ENCODE data around the gene ZNF391.

Gene ZNF391

GRCh38 chr6:27388293-27389197, at the start of gene ZNF391:
Gene ZNF391, plus strand, starts transcription at chr6:27388759. Its CDS starts 11,612 bp downstream, at chr6:27400371.
- peak; percentile 59; the same call in 1 of the 2 replicates for TF ChIP-seq USF1 (IDR thresholded peaks at IDR 0.05)
- no peak for TF ChIP-seq RAD21 (IDR thresholded peaks at IDR 0.05; ENCODE audit: low read depth)
- peak; percentile 67; the same call in 1 of the 2 replicates for TF ChIP-seq YY1 (IDR thresholded peaks at IDR 0.05; ENCODE audit: low read depth)
- TF ChIP-seq REST (IDR thresholded peaks at IDR 0.05; ENCODE audit: low read depth), result no peak
- TF ChIP-seq TCF12 (IDR thresholded peaks at IDR 0.05; ENCODE audit: low read depth), result peak; percentile 60; the same call in 1 of the 2 replicates
- TF ChIP-seq TEAD4 (IDR thresholded peaks at IDR 0.05), result no peak; the same call in none of the 2 replicates
- TF ChIP-seq MAX (IDR thresholded peaks at IDR 0.05), result peak; percentile 78
- TF ChIP-seq ZBTB7A (IDR thresholded peaks at IDR 0.05; ENCODE audit: low read depth), result peak; percentile 45
- TF ChIP-seq EP300 (IDR thresholded peaks at IDR 0.05; ENCODE audit: borderline replicate concordance), result no peak
- TF ChIP-seq NFIC (IDR thresholded peaks at IDR 0.05), result peak; percentile 46
- 0 out of 2 replicates have a peak, but pooled peaks have one; percentile 34 for TF ChIP-seq CEBPB (IDR thresholded peaks at IDR 0.05)
- peak; percentile 95 for TF ChIP-seq TAF1 (IDR thresholded peaks at IDR 0.05; ENCODE audit: low read depth)
- TF ChIP-seq CREB1 (IDR thresholded peaks at IDR 0.05; ENCODE audit: low read depth), result no peak
- TF ChIP-seq EGR1 (IDR thresholded peaks at IDR 0.05), result no peak
- TF ChIP-seq FOXM1 (IDR thresholded peaks at IDR 0.05; ENCODE audit: borderline replicate concordance, low read depth), result 0 out of 2 replicates have a peak, but pooled peaks have one; percentile 35

GRCh38 chr6:27352850-27353249, 35.7 kb upstream of the ZNF391 start:
- no peak for TF ChIP-seq CEBPB (IDR thresholded peaks at IDR 0.05)

GRCh38 chr6:27358786-27359185, 29.8 kb upstream of the ZNF391 start:
- TF ChIP-seq TEAD4 (IDR thresholded peaks at IDR 0.05) (no peak), CEBPB (IDR thresholded peaks at IDR 0.05) (no peak), YY1 (IDR thresholded peaks at IDR 0.05; ENCODE audit: low read depth) (no peak), CREB1 (IDR thresholded peaks at IDR 0.05; ENCODE audit: low read depth) (no peak), ZBTB7A (IDR thresholded peaks at IDR 0.05; ENCODE audit: low read depth) (no peak), FOXM1 (IDR thresholded peaks at IDR 0.05; ENCODE audit: borderline replicate concordance, low read depth) (no peak), USF1 (IDR thresholded peaks at IDR 0.05) (no peak), TCF12 (IDR thresholded peaks at IDR 0.05; ENCODE audit: low read depth) (no peak), TAF1 (IDR thresholded peaks at IDR 0.05; ENCODE audit: low read depth) (no peak), MAX (IDR thresholded peaks at IDR 0.05) (no peak), REST (IDR thresholded peaks at IDR 0.05; ENCODE audit: low read depth) (no peak), NFIC (IDR thresholded peaks at IDR 0.05) (no peak), RAD21 (IDR thresholded peaks at IDR 0.05; ENCODE audit: low read depth) (no peak)

GRCh38 chr6:27359231-27359630, 29.3 kb upstream of the ZNF391 start:
- TF ChIP-seq NFIC (IDR thresholded peaks at IDR 0.05), result no peak
- no peak for TF ChIP-seq MAX (IDR thresholded peaks at IDR 0.05)

GRCh38 chr6:27368202-27368601, 20.4 kb upstream of the ZNF391 start:
- TF ChIP-seq EP300 (IDR thresholded peaks at IDR 0.05; ENCODE audit: borderline replicate concordance) (no peak), TAF1 (IDR thresholded peaks at IDR 0.05; ENCODE audit: low read depth) (no peak), NFIC (IDR thresholded peaks at IDR 0.05) (no peak), EGR1 (IDR thresholded peaks at IDR 0.05) (no peak), CEBPB (IDR thresholded peaks at IDR 0.05) (no peak), MAX (IDR thresholded peaks at IDR 0.05) (no peak), YY1 (IDR thresholded peaks at IDR 0.05; ENCODE audit: low read depth) (no peak), REST (IDR thresholded peaks at IDR 0.05; ENCODE audit: low read depth) (no peak), CREB1 (IDR thresholded peaks at IDR 0.05; ENCODE audit: low read depth) (no peak)
